IPS-NIHi7 (cell line): ENCODE results near the gene PHC2.
A peak's percentile ranks its signal among the peaks of the same experiment; 100 is the strongest.
"Not testable (repeated sequence)": the region's sequence is repeated elsewhere in the genome, so short reads cannot be mapped to it uniquely, and the experiment has no call there.

Source experiments
- DNase-seq: peaks from one replicate; pipeline ENCODE4 v3.0.0; 2012; ENCODE audit warnings: mixed read lengths; ENCODE audit errors: extremely low spot score

The PHC2 gene

GRCh38 chr1:33295023-33295422, 135.9 kb downstream of the PHC2 start:
- peak; percentile 32 for DNase-seq

GRCh38 chr1:33294071-33295010, 136.6 kb downstream of the PHC2 start:
- no peak for DNase-seq

- no peak for DNase-seq
Measured at GRCh38 chr1:33292726-33293340, 138.1 kb downstream of the PHC2 start.

- not testable (repeated sequence) for DNase-seq
Measured at GRCh38 chr1:33290615-33291014, 140.3 kb downstream of the PHC2 start.

GRCh38 chr1:33289858-33290154, 141.1 kb downstream of the PHC2 start:
- DNase-seq = no peak

- DNase-seq = no peak
Measured at GRCh38 chr1:33288976-33289857, 141.7 kb downstream of the PHC2 start.

- DNase-seq = no peak
Measured at GRCh38 chr1:33287317-33287716, 143.6 kb downstream of the PHC2 start.

GRCh38 chr1:33286451-33287185, 144.3 kb downstream of the PHC2 start:
- DNase-seq = no peak

- DNase-seq = no peak
Measured at GRCh38 chr1:33284049-33284448, 146.8 kb downstream of the PHC2 start.

GRCh38 chr1:33282791-33283190, 148.1 kb downstream of the PHC2 start:
- DNase-seq = no peak

- DNase-seq = no peak
Measured at GRCh38 chr1:33281554-33282303, 149.2 kb downstream of the PHC2 start.

- peak; percentile 55 for DNase-seq
Measured at GRCh38 chr1:33280091-33280661, 150.7 kb downstream of the PHC2 start.

GRCh38 chr1:33277488-33278084, 153.3 kb downstream of the PHC2 start:
- DNase-seq = no peak

GRCh38 chr1:33276573-33277298, 154.2 kb downstream of the PHC2 start:
- DNase-seq = no peak

- no peak for DNase-seq
Measured at GRCh38 chr1:33275706-33276572, 155.0 kb downstream of the PHC2 start.

GRCh38 chr1:33275195-33275594, 155.7 kb downstream of the PHC2 start:
- DNase-seq = no peak

GRCh38 chr1:33274446-33274845, 156.4 kb downstream of the PHC2 start:
- no peak for DNase-seq

- no peak for DNase-seq
Measured at GRCh38 chr1:33273961-33274371, 156.9 kb downstream of the PHC2 start.
